Stimulated activated CD4-positive, alpha-beta T cell treated with anti-CD3 and anti-CD28 coated beads, Interleukin-1b, Interleukin-23, amount 100 ng/mL, for 4 hours (primary cell): ENCODE results near the gene PLCL1.

ENCODE experiments used
- DNase-seq, 2 donors: peaks; one replicate each; pipeline ENCODE4 v3.0.0-alpha.2; 2020; ENCODE audit warnings: low read depth in 2 of 2

PLCL1 gene

DNA sequence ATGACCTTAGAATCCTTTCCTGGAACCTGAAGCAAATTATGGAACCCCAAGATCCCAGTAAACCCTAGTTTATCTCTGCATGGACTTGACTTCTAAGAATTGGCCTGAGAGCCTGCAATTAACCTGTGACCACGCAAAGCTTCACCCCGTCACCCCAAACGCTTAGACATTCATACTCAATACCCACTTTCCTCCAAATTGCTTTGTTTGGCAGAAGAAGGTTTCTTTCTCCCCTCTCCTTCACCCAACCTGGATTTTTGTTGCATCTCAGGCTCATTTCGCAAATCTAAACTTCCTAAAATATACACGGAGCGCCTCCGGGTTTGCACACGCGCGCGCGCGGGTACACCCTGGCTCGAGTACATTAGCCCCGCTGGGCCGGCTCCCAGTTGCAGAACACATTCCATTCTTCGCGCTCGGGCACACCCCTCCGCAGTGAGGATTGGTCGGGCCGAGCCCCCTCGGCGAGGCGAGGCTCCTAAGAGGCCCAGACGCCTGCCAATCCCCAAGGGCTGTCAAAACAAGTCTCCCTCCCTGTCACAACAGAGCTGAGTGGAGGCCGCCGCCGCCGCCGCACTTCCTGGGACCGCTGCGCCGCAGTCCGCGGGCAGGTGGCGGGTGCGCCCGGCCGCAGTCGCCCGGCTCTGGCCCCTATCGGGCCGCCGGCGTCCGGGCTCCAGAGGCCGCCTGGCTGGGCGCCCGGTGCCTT, at the start of gene PLCL1:
Gene PLCL1, plus strand, starts transcription at position 545 of the 709 bp plus-strand sequence.
- DNase-seq = peak; percentile 78 to 80

DNA sequence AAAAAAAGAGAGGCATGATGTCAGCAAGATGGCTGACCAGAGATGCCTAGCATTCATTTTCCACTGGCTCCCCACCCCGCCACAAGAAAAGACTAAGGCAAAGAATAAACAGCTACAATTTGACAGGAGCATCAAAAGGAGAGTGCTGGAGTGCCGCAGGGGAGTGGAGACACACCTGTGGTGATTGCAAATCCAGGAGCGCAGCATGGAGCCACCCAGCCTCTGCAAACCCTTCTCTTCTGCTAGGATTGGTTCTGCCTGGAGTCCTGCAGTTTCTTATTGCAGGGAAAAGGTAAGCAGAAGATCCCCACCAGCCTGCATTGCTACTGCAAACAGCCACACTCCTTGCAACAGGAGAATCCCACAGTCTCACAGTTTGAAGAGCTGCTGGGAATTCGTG, 45.4 kb upstream of the PLCL1 start:
- DNase-seq = no peak

DNA sequence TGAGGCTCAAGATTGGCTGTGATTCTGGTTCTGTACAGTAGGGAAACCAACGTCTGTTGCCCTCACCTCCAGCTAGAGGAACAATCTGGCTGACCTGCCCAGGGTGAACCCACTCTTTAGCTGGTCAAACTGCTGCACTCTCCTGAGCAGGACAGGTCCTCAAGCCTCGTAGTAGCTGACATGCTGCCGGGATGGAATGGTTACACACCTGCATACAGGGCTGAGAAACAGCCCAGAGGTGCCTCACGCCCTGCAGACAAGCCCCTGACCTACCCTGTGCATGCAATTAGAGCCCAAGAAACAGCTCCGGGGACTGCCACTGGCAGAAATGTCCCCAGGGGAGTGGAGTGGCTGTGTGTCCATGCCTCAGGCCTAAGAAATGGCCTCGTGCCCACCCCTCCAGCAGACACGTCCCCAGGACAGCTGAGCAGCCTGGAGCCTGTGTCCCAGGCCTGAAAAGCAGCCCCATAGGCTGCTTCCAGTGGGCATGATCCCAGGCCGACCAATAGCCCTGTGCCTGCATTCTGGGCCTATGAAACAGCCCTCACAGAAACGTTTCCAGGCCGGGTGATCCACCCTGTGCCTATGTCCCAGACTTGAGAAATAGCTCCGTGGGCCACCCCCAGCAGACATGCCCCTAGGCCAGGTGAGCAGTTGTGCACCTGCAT, 44.6 kb upstream of the PLCL1 start:
- no peak for DNase-seq

DNA sequence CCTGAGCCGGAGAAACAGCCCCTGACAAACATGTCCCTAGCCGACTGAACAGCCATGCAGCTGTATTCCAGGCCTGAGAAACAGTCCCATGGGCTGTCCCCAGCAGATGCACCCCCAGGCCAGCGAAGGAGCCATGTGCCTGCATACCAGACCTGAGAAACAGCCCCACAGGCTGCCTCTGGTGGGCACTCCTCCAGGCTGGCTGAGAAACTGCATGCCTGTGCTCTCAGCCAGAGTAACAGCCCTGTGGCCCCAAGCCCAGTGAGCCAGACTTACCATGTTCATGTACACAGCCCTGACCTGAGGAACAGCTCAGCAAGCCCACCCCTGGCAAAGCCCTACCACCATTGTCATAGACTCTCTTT, 44.1 kb upstream of the PLCL1 start:
- DNase-seq = no peak

DNA sequence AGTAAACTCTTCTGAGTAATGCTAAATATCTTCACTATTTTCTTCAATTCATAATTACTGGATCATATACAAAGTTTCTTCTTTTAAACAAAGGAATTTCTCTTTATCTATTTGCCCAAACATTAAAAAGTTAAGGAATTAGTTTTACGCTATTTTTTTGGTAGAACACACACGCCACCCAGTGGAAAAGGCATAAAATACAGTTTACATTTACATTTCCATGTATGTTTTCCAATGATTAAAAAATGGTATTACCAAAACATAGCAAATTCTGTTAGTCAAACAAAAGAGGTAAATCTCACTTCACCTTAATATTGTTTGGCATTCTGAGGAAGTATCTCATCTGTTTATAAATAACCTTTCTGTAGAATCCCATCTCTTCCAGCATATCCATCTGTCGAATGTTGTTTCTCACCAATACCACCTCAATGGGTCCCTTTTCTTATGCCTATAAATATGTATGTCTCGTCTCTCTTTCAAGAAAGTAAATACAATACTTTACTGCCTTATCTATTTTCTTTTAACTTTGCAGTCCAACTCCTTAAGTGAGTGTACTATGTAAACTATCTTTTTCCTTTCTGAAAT, 26.5 kb upstream of the PLCL1 start:
- peak in 1 of 2 donors; percentile 21 for DNase-seq

DNA sequence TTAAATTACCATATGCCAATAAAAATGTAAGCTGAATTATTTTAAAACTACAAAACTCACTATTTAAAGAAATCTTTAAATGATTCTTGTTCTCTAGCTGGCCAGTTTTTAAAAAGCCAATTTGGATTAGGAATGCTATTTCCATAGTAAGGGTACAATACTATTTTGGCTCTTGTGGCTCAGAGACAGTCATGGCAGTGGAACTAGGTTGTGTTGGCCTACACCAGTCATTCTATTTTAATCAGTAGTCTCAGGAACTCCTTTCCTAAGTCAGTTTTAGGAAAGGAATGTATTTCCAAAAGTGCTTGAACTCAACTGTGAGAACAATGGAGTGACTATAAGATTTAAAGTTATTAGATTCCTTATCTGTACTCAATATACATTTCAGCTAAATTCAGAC, 25.1 kb upstream of the PLCL1 start:
- DNase-seq = no peak

DNA sequence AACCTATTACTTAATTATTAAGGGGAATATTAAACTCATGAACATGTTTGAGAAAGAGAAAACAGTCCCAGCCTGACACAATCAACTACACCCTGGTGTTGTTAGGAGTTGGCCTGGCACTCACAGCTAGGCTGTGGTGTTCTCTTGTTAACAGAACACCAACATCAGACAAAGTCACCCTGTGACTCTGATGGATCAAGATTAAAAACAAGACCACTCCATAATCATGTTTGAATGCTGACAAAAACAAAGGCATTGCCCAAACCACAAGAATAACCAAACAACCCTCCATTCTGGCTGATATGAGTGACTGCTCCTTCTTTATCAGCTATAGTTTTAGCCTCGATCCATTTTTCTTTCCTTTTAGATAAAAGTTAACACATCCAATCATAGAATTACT, 22.3 kb upstream of the PLCL1 start:
- no peak for DNase-seq

DNA sequence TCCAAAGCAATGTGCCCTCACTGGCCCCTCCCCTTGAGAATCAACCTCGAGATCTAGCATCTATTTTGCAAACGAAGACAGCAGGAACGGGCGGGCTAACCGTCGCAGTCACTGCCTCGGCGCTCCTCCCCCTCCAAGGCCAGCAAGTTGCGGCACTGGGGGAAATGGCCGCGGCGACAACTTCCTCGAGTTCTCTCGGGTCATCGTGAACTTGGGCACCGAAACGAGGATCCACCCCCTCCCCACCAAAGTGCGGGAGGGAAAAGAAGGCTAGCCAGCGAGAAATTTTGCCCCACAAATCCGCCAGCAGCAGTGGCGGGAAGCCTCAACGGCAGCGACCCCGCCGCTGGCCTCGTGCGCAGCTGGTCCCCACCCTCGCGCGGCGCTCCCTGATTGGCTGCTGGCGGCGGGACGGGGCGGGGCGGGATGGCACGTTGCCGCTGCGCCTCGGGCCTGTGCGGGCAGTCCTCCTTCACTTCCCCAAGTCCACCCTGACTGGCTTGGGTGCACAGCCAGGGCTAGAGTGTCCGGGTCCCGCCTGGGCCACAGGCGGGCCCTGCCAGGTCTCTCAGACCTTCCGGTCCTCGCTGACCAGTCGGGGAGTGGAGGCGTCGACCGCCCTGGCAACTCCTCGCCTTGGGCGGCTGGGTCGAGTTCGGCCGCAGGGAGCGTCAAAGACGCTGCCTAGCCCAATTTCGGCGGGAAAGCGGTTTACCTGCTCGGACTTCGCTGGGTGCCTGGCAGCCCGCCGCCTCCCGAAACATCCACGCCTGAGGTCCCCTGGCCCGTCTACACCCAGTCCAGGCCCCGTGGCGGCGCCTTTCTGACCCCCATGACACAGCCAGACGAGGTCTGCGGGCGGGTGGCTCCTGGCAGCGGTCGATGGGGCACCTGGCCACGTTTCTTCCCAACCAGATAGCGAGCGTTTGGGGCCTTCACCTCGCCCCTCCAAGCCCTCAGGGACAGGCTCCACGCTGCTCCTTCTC, 19.1 kb upstream of the PLCL1 start, which contains the start of gene BOLL:
Gene BOLL, minus strand, starts transcription at position 364 of the 986 bp plus-strand sequence. CDS start 3,469 bp downstream, outside the sequence.
- no peak for DNase-seq

DNA sequence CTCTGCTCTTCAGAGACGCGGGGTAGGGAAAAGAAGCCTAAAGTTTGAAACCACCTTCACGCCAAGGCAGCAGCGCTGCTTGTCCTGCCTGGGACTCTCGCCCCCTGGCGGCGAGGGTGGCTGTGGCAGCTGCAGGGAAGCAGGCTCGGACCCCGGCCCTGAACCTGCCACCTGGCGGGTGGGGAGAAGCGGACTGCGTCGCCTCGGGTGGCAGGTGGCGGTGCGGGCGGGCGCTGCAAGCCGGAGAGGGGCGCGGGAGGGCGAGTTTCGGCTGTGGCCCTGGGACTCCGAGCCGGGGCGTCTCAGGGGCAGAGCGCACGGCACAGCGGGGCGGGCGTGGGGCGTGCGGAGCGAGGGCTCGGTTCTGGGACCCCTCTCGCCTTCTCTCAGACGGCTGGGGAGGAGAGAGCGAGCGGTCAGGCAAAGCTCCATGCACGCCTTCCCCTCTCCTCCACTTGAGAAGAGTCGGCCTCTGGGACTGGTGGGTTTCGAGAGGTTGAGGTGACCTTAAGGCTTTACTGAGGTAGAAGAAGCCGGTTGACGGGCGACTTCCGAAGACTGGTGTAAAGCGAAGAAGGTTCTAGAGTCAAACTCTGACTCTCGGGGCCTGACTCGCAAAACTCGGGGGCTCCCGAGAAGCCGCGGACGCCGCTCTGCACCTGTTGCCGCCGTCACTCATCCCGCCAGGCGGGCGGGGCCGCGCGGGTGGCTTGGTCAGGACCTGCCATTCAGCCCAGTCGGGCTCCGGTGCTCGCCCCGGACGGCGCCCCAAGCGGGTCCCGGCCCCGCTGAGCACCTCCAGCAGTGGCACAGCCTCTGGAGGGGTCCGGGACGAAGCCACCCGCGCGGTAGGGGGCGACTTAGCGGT, 18.1 kb upstream of the PLCL1 start:
- DNase-seq = peak; percentile 31 to 58

DNA sequence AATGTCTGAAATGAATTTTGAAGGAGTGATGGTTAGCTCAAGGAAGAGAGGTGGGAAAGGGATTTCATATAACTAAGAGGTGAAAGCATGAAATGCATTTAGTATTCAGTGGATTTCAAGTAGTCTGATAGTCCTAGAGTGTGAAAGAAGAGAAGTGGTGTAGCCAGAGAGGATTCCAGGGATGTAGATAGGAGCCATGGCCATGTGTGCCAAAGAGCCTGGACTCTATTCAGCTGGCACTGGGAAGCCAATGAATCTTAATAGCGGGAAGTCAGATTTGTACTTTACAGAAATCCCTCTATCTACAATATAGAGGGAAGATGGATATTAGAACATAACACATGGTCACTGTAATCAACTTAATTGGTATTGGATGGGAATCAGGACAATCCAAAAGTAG, 10.9 kb upstream of the PLCL1 start:
- DNase-seq = no peak

DNA sequence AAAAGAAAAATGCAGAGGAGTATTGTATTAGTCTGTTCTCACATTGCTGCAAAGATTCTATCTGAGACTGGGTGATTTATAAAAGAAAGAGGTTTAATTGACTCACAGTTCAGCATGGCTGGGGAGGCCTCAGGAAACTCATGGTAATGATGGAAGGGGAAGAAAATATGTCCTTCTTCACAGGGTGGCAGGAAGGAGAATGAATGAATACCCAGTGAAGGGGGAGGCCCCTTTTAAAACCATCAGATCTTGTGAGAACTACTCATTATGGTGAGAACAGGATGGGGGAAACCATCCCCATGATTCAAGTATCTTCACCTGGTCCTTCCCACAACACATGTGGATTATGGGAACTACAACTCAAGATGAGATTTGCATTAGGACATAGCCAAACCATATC, 9.1 kb upstream of the PLCL1 start:
- DNase-seq = no peak

DNA sequence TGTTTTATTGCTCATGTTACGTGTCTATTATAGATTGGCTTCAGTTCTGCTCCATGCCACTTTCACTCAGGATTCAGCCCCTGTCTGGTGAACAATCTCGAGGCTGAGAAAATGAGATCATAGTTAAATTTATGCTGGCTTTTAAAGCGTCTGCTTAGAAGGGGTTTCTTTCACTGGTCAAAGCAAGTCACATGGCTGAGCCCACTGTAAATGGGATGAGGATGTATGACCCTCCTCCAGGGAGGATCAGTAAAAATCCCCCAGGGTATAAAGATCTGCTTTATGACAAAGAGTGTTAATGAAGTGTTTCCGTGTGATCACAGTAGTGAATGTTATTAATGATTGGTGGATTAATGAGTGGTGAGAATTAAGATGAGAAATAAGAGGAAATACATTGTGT, 6.2 kb upstream of the PLCL1 start:
- DNase-seq = no peak

DNA sequence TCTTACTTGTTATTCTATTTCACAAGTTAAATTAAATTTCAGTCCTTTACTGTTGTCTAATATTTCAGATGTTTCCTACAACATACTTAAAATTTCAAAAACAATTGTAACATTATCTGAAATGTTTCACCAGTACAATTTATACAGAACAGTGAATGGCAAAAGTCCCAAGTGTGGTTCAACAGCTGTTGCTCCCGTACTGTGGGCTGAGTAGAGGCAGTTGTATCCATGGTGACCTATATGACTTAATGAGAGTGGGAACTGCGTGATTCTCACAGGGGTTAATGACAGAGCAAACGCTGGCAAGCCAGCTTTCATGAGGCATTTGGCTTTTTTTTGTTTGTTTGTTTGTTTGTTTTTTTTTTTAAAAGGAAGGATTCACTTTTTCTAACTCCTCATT, 5.3 kb upstream of the PLCL1 start:
- no peak for DNase-seq

DNA sequence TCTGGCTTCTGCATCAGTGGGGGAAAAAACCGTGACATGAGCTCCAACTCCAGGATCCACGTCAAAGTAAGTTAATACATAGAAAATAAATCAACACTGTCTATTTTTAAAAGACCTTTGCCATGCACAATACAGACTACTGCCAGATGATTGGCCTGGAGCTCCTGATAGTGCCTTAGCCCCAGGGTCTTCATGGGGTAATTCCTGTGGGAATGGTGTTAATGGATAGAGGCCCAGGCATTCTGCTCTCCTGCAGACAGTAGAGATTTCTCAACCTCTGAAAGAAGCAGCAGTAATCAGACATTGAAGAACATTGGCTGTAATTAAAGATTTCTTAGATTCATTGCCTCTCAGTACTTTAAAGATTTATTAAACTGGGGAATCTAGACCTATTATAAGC, 4.3 kb upstream of the PLCL1 start:
- no peak for DNase-seq

DNA sequence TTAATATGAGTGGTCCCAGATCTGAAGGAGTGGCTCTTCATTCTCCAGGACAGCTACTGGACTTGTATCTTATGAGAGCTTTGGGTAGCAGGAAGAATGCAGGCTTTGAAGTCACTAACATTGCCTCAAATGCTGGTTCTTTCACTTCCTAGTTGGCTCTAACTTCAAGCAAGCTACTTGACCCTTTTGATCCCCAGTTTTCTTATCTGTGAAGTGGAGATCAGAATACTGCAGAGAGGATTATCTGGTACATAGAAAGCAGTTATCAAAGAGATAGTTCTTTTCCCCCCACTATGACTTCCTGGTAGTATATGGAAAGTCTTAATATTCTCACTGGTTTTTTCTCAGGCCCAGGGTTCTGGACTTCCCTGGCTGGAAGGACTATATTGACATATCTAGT, 3.4 kb upstream of the PLCL1 start:
- DNase-seq = no peak

DNA sequence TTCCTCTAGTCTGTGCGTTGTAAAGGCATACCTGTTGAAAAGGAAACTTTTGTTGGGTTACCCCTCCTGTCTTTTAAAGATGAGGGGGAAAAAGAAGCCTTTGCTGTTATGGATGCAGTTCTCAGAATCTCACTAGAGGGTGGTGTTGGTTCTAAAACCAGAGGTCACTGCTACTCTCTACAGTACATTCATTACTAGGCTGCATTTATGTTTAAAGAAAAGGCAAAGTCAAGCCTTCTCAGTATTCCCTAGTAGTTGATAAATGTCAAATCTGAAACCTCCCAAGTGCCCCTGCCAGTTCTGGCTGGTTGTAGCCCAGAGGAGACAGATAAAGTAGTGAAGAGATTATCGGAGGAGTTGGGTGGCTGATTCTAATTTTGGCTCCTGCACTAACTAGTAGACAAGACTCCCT, 1.4 kb upstream of the PLCL1 start:
- DNase-seq = peak in 1 of 2 donors; percentile 24

DNA sequence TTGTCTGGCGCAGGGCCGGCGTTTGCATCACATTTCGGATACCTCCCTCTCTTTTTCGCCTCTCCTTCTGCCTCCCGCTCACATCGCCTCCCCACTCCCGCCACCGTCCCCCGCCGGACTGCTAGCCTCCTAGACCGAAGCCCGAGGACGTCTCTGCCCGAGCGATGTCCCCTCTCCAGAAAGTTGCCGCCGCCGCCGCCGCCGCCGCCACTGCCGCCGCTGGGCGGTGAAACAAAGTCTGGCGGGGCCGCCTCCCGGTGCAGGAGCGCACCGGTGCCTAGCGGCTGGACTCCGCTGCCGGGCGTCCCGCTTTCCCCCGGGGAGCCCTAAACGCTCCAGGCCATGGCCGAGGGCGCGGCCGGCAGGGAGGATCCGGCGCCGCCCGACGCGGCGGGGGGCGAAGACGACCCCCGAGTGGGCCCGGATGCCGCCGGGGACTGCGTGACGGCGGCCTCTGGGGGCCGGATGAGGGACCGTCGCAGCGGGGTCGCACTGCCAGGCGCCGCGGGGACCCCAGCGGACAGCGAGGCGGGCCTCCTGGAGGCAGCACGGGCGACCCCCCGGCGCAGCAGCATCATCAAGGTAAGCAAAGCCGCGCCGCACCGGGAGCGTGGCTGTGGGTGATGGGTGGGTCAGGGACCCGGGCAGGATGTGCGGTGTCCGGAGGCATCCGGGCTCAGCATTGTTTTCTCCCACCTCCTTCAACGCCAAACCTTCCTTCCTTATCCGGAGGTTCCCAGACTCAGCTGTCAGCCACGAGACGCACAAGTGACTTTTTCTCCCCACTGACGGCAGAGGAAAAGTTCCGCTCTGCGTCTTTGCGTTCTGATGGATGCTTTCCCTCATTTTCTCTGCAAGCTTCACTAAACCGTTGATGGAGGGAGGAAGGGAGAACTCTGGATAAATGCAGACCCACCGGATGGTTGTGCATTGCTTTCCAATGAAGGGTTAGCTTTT, 643 bp downstream of the PLCL1 start:
- peak; percentile 20 to 28 for DNase-seq

DNA sequence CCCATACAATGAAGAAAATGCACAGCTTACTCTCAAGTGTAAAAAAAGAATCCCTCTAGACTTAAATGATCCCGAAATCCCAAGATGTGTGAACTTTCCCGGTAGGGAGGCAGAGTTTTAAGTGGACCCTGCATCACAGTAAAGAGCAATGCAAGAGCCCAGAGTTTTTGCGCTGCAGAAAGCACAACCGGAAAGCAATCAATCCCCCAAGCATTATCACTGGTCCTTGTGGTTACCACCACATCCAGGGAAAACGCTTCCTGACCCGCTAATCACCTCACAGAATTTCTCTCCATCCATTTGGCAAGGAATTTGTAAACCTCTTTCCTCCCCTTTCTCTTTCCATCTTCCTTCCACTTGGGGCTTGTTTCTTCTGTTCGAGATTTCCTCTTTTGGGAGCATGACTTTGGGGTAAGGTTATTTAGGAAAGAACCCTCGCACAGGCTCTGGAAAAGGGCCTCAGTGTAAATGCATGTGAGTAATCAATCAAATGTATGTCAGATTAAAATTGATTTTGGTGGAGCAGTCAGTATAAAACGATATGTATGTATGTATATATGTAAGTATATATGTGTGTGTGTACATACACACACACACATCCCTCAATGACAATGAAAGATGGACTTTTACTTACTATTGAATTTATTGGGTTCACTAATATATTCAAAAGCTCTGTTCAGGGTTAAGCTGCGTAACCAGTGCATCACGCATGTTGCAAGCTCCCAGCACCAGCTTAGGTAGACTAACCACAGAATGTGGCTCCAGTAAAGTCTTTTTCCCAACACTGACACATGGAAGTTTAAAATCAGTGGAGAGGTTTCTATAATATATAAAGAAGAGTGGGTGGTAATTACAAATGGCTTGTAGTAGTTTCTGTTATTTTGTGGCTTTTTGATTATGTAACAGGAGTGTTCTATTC, 1.6 kb downstream of the PLCL1 start:
- DNase-seq = no peak

DNA sequence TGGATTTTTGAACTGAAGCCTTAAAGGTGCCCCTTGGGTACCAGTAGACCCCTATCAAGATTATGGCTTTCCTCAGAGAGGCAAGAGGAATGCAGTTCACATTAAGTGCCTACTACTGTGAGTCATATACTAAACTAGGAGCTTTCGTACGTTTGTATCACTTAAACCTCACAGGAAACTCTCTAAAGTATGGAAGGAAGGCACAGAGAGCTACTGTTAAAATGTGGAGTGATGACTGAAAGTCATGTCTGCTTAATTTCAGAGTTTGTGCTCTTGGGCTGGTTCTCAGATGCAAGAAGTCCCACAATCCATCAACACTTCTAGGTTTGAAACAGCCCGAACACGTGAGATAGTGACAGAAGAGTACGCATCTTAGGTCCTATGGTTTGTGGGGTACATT, 4.7 kb downstream of the PLCL1 start:
- no peak for DNase-seq
